ENCODE results near the gene GARIN5A.

GRCh38 chr19:50431343-50432220, 45.1 kb downstream of the GARIN5A start:
- TF ChIP-seq CTCF (IDR thresholded peaks at IDR 0.05; ENCODE audit: low read depth, low read length, poor library complexity, severe bottlenecking): no peak
- TF ChIP-seq EZH2phosphoT487 (IDR thresholded peaks at IDR 0.05; ENCODE audit: borderline replicate concordance, low read length): no peak

Measured in DOHH2 (cell line).